ENCODE data around the gene TUBGCP3.

GRCh38 chr13:112446867-112447266 lies 141.1 kb downstream of the TUBGCP3 start:
- TF ChIP-seq YY1 (IDR thresholded peaks at IDR 0.05; ENCODE audit: insufficient read depth, insufficient read length) (no peak), ZNF274 (IDR thresholded peaks at IDR 0.05; ENCODE audit: low read depth, low read length) (no peak)
